ENCODE data around the gene CEMIP.
A peak's percentile ranks its signal among the peaks of the same experiment; 100 is the strongest.

CEMIP gene

DNA sequence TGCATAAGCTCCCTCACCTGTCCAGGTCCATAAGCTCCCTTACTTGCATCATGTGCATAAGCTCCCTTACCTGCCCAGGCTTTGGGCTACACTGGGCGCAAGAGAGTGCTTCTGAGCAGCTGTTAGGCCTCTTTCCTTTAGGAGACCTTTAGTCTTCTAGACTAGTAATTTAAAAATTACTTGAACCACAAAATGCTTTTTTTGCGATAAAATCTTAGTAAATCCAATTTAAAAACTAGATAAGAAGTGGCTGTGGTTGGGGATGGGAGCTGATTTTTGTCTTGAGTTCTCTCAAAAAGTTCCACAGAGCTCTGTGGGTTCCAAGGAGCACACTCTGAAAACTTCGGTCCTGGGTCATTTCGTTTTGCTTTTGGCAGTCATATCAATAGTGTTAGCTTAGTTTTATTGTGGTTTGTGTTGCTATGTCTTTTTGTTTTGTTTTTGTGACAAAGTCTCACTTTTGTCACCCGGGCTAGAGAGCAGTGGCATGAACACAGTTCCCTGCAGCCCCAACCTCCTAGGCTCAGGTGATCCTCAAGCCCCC is 6.7 kb downstream of the CEMIP start:
- no peak for DNase-seq

DNA sequence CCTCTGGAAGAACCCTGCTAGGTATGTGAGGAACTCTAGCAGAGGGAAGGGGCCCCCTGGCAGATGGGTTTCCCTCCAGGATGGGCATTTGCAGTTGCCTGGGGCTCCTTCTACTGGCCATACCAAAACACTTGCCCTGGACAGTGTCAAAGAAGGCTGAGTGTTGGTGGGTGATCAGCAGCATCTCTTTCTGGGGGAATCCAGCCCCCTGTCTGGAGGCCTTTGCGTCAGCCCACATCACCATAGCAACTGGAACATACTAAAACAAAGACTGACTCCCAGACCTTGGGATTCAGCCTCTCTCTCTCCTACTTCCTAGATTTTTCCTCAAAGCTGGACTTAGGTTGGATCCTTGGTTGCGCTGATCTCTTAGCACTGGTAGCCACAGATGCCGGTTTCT is 8.1 kb downstream of the CEMIP start:
- no peak for DNase-seq

DNA sequence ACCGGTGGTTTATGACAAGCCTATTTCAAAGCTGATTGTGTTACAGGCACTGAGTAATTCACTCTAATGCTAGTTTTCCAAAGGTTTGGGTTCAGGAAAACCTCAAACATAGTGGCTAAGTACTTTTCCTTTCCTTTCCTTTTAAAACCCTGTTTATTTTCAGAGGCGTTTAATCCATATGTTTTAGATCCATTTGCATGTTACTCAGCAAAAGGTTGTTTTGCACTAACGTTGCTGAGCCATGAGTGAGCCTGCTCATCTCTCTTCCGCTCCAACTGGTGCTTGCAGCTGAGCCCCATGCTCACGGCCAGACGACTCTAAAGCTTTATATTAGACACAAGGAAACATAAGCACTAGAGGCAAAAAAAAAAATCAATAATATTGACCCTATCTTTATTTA is 9.4 kb downstream of the CEMIP start:
- DNase-seq: peak; percentile 27

DNA sequence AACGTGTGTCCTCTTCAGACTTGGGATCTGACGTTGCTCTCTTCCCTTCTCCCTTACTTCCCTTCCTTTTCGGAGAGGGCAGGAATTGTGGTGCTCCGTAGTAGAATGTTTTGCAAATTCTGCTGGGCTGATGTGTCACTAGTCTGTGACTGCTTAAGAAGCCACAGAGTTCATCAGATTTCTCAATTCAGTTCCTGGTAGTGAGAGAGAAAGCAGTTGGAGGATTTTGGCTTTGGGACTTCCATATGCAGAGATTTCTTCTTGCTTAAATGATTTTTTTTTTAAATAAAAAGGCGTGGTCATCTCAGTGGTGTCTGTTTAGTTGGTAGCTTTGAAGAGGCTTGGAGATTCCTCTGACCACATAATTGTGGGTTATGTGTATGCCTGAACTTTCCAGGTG is 10.1 kb downstream of the CEMIP start:
- peak; percentile 93 for DNase-seq

DNA sequence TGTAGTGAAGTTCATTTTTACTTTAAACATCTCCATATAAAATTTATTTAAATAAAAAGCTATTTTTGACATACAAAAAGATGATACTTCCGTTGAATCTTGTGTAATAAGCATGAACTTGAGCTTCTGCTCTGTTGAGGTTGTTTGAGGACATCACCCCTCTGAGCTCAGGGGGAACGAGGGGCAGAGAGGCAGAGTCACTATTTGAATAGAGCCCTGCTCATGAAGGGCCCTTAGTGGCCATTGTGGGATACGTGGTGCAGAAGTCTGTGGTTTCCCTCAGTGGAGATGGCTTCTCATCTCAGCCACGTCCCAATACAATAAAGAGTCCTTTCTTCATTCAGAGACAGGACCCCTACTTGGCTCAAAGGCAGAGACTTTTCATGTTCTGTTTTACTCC is 10.6 kb downstream of the CEMIP start:
- DNase-seq: peak; percentile 39

DNA sequence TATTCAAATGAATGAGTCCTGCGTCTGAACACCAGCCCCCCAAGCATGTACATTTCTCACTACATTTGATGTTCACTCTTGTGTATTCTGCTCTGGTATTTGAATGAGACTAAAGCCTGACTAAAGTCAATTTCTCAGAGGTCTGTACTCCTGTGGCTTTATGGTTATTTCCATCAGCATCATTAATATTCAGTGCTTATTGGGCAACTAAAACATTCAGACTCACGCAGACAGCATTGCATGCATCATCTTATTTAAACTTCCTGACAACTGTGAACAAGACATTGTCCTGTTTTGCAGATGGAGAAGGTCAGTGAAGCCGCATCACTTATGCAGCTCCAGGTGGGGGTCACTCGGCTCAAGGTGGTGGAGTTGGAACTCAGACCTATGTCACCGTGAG is 11.1 kb downstream of the CEMIP start:
- peak; percentile 44 for DNase-seq

DNA sequence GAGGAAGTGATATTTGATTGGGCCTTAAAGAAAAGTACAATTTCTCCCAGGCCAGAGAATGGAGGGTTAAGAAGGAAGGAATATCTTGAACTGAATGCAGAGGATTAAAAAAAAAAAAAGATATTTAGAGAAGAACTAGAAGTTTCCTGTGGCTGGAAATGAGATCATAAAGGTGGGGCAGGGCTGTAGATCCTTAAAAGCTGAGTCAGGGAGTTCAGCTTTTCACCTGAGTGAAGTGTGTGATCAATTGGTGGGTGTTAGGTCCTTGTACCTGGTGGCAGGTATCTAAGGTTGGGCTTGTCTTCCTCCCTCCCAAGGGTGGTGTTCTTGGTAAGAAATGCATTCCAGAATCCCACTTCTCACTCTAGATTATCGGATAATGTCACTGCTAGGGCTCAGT is 11.8 kb downstream of the CEMIP start:
- no peak for DNase-seq

DNA sequence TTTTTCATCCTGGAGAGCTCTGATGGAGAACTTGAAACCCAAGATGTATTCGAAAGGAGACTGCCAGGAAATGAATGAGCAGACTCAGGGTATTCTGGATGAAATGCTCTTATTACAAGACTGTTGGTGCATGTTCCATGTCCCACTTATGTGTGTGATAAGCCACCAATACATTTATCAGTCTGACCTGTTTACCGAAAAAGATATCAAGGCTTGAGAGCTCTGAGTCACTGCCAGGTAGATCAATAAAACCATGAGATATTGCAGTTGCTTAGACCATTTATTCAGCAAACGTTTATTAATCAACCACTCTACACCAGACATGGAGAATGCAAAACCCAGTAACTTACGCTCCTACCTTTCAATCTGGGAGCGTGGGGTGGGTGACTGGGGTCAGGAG is 17.2 kb downstream of the CEMIP start:
- no peak for DNase-seq

DNA sequence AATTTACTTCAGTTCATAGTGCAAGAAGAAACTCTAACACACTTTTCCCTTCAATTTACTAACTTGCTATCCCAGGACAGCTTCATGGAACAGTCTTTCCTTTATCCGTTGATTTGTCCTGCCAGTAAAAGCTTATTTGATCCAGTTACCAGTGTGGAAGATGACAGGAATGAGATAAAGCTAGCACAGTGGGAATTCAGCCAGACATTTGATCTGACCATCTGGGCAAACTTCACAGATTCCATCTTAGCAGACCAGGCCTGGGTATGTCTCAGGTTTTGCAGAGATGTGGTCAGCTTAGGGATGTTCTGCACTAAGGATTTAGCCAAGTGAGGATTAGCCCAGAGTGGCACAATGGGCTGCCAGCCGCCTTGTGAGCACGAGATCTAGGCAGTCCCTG is 19.7 kb downstream of the CEMIP start:
- no peak for DNase-seq

DNA sequence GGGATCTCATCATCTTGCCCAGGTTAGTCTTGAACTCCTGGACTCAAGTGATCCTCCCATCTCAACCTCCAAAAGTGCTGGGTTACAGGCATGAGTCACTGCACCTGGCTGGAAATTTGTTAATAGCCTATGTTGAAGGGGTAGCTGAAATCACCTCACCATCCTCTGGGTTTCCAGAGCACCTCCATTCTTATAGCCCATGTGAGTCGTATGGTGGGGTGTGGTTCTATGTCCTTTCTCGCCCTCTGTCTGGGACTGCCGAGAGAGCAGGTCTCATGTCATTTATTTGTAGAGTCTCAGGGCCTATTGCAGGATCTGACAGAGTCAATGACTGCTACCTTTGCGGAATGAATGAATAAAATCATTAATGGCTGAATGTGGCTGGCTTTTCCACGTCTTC is 20.9 kb downstream of the CEMIP start:
- DNase-seq: no peak

DNA sequence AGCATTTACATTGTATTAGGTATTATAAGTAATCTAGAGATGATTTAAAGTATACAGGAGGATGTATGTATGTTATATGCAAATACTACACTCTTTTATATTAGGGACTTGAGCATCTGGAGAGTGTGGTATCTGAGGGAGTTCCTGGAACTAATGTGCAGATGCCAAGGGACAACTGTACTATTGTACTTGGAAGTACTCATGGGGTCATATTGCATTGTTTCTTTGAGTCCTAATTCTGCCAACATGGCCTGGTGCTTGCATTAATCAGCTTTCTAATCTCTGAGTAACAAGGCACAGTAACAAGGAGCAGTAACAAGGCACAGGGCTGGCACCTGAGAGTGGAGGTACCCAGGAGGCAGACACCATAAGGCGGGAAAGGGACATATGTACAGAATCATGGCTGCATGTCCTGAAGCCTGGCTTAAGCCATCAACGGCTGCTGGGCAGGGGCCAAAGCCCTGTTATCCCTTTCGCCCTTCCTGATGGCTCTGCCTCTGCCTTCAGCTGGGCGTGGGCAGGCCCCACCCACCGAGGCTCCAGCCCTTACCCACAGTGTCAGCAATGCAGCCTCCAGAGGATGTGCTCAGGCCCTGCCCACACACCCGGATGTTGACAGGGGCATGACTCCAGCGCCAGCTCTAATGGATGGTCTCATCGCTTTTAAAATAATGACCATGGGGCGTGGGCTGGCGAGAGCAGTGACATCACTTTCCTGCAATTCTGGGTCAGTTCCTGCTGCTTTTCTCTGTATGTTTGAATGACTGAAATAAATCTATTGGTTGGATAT is 22.9 kb downstream of the CEMIP start:
- peak; percentile 75 for DNase-seq

DNA sequence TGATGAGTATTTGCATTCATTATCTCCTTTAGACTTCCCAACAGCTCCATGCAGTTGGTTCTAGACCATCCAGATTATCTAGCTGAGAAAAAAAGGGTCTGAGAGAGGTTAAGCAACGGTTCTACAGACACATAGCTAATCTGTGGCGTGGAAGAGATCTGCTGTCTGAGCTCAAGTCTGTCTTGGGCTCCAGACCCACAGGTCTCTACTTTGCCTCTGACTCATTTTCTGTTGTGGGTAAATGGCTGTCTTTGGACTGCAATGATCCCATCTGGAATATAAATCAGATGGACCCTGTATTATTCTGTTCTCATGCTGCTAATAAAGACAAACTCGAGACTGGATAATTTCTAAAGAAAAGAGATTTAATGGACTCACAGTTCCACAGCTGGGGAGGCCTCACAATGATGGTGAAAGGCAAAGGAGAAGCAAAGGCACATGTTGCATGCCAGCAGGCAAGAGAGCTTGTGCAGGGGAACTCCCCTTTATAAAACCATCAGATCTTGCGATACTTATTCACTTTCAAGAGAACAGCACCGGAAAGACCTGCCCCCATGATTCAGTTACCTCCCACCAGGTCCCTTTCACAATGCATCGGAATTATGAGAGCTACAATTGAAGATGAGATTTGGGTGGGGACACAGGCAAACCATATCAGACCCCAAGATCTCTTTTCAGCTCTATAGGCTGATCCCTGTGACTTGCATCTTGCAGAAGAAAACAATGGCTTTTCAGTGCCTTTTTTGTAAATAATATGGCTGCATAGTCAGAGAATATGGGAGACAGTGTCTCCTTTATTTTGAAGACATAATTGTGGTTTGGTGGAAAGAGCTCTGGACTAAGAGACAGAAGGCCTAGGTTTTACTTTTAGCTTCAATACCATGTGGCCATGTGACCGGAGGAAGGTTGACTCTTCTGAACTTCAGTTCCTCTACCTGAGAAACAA is 24.7 kb downstream of the CEMIP start:
- no peak for DNase-seq

DNA sequence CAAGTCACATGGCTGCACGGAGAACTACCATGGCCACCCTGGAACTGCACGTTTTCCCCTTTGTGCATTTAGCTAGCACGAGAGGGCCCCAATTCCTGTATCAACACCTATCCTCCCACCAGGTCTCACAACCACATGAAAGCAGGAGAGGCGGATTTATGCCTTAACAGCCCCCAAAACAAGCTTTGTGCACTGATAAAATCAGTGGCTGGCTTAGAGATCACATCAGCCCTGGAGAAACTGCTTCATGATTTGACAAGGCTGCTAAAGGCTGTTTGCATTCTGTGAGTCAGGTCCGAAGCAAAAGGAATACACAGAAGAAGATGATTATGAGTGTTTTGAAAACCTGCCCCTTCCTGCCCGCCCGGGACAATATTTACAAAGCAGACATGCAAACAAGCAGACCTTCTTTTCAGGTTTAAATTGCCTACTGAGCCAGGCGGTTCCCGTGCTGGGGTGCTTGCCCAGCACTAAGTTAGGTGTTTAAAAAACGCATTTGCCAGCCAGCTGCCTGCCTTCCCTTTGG is 25.9 kb downstream of the CEMIP start:
- DNase-seq: no peak

DNA sequence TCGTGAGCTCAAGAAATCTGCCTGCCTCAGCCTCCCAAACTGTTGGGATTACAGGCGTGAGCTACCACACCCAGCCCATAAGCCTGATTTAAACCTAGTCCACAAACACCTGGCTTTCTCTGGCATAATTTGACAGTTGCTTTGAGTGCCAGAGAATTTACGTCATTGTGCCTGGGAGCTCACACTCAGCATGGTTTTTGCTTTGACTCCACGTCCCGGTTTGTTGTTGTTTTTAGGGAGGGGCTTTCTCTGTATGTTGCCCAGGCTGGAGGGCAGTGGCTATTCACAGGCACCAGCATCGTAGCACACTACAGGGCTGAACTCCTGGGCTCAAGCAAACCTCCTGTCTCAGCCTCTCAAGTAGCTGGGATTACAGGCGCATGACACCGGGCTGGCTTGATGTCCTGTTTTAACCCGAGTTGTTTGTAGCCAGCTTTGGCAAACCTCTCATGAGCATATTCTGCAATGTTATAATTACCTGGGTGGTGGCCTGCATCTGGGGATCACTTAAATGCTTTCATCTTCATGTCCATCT is 32.7 kb downstream of the CEMIP start:
- no peak for DNase-seq

DNA sequence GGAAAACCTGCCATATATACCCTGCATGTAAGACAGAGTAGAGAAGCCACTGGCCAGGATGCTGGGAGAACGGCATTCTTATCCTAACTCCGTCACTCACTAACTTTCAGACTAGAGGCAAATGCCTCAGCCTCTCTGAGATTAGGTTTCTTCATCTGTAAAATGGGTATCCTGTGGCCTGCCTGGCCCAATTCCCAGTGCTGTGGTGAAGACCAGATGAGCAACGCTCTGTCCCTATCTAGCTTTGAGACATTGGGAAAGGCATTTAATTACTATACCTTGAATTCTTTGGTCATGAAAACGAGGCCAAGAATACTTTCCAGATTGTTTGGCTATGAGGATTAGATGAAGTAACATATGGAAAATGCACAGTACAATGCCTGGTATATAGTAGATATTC is 35.9 kb downstream of the CEMIP start:
- no peak for DNase-seq

DNA sequence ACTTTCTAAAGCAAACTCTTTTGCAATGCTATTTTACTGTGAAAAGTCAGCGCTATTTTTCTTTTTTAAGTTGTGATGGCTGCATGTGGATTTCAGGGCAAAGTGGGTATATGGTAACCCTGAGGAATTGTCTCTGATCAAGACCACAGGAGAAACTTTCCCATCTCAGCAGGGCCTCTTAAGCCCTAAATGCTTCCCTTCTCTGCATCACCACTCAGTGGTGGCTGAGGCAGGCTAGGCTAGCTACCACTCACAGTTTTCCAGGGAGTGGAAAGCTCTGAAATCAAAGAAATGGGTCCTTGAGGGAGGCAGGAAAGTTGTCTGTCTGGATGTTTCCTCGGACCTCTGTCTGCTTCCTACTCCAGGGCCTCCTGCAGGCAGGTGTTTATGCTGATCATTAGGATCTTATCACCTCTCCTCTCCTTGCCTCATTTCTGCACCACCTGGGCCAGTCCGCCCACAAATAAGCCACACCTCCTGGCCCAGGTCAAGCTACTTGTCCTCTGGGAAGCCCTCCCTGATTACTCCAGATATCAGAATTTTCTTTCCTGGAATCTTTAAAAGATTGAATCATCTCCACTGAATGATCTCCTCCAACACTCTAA is 37.0 kb downstream of the CEMIP start:
- DNase-seq: no peak

DNA sequence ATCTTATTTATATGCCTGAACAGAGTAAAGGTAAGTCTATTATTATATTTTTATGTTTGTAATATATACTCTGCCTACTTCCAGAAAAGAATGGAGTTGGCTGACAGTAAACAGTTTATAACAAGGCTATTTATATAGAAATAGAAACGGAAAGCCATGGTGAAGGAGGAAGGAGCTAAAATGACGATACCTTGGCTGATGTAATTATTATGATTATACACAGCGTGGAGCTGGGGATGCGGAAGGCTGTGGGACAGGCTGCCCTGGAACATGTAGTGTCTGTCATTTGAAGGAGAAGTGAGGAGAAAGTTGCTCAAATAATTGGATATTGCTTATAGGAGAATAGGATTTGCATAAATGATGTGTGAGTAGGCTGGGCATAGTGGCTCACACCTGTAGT is 37.8 kb downstream of the CEMIP start:
- peak; percentile 50 for DNase-seq

DNA sequence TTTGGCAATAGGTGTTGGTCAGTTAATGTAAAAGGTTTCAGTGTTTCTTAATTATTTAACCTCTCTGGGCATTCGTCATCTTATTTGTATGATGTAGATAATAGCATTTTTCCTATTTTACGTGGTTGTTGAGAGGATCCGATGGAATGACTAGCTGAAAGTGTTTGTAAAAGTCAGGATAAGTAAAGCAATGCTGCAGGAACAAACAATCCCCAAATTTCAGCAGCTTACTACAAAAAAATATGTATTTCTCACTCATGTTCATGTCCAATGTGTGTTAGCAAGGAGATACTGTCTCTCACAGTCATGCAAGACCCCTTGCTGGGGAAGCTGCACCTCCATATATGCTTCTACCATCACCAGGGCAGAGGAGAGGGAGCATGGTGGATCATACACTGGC is 38.7 kb downstream of the CEMIP start:
- no peak for DNase-seq

DNA sequence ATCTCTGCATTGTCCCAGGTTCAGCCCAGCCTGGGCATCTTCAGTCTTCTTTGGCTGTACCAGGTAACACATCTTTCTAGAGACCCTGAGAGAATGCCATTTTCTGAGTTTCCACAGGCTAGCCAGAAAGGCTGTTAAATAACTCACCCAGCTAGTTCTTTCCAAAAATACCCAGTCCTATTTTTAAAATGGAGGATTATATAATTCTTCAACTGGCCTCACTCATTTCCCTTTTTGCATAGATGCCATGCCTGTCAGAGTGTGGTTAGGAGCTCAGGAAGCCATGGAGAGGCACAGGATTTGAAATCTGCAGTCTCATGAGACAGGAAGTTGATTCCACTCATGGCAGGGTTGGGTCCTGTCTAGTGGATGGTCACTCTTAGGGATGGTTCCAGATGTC is 39.8 kb downstream of the CEMIP start:
- DNase-seq: peak; percentile 37

DNA sequence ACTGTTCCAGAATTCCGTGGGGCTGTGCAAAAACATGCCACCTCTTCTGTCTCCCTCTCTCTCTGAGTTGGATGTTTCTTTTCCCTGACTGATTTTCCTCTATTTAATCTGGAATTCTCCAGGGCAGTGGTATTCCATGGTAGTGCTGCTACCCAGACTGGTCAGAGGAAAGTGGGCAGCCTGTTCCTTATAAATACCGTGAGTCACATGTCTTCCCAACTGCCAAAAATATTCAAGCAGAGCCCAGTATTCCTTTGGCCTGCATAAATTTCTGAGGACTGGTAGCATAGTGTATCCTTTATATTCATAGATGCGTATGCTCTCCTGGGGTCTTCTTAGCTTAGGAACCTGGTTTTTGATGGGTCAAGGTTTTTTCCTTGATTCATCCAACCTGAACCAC is 40.9 kb downstream of the CEMIP start:
- DNase-seq: no peak

DNA sequence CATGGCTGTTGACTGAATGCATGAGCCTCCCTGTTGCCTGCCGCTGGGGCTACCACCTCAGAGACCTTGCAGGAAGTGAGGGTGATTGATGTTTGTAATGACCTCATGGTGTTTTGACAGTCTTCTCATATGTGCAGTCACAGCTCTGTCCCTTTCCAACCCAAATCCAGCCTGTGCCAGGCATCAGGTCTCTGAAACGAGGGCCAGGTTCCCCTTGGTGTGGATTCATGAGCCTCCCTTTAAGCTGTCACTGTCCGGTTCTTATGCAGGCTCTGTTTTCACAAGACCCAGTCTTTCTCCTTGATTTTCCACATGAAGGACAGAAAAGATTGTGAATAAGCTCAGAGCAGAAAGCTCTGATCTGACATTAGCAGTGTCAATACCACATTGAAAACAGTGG is 43.1 kb downstream of the CEMIP start:
- no peak for DNase-seq

DNA sequence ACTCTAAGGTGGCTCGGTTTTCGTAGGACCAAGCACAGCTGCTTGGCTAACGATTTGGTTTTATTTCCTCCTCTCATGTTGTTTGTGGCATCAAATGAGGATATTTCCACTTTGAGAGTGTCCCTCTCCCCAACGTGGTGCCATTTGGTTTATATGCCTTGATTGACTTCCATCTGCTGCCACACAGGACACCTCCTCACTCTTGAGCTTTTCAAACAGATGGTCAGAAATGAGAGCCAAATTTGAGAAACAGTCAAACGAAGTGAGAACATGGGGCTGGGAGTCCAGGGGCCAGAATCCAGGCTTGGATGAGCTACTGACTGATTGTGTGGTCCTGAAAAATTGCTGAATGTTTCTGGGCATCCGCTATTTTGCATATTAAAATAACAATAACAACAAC is 43.5 kb downstream of the CEMIP start:
- DNase-seq: no peak

DNA sequence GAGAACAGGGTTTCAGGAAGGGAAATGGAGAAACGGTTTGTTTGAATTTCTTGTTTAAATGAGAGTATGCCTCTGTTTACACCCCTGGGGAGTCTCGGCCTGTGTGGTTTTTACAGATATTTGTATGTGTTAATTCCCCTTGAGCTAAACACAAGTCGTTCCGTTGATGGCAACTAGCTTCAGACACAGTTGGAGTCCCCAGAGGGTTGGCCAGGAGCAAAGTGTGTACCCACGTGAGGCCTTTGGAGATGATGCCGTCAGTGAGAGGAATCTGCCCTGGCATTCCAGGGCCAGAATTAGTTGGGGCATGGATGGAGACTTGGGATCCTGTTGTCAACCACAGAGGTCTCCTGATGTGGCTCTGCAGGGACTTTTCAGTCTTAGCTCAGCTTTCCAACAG is 44.0 kb downstream of the CEMIP start:
- no peak for DNase-seq

Data from suppressor macrophage treated with lipopolysaccharide for 4 hours (primary cell).